Prostate gland (tissue), 2 donors: ENCODE results near the gene MGRN1. TPM values are rescaled to one million over a fixed set of nuclear protein-coding genes. Genes with fewer than 3 reads are reported as not detected.

Experiments used
- DNase-seq: peaks from one replicate; pipeline ENCODE4 v3.0.0-alpha.2; 2019; ENCODE audit warnings: low spot score
- H3K27ac ChIP-seq, 2 donors: fragments of 200-600 bp; sonication (generic); 2 replicates each; pipeline ENCODE4 v1.5.1; 2017 to 2019
- H3K27me3 ChIP-seq: fragments of 200-600 bp; sonication (generic); replicated peaks from 2 replicates; pipeline ENCODE4 v1.5.1; 2019; ENCODE audit not compliant: insufficient read depth
- H3K36me3 ChIP-seq, 2 donors: fragments of 200-600 bp; sonication (generic); 1 replicate in 1 of 2; 2 replicates in 1 of 2; pipeline versions ENCODE4 v1.5.1 to v1.8.1; 2017 to 2019
- H3K4me1 ChIP-seq: fragments of 200-600 bp; sonication (generic); replicated peaks from 2 replicates; pipeline ENCODE4 v1.5.1; 2019
- H3K4me3 ChIP-seq, 2 donors: fragments of 200-600 bp; sonication (generic); 2 replicates each; pipeline ENCODE4 v1.5.1; 2017 to 2019
- H3K9me3 ChIP-seq: fragments of 200-600 bp; sonication (generic); 2 replicates; pipeline ENCODE4 v1.5.1; 2017
- POLR2A ChIP-seq: fragments of 450-650 bp; IDR thresholded peaks from one replicate; pipeline ENCODE4 v1.6.1; 2016; ENCODE audit warnings: antibody characterized with exemption, mild to moderate bottlenecking
- POLR2AphosphoS5 ChIP-seq: sonication (generic); formaldehyde crosslinking; IDR thresholded peaks from one replicate; pipeline ENCODE4 v1.6.1; 2017; ENCODE audit warnings: antibody characterized with exemption
- WGBS: methylation state at CpG from one replicate; pipeline ENCODE4 v1.1.5; 2018; 5-methylcytosine and 5-hydroxymethylcytosine counted together
- intact Hi-C: fragments of 100-400 bp; cut with DNase I; formaldehyde crosslinking; loops from one replicate; pipeline ENCODE4 v1.14.2; 2022
- total RNA-seq, 2 donors: library from RNA; depleted of rRNA; stranded (reverse); fragments of >200 nt; gene quantifications; one replicate each; pipeline ENCODE4 v1.1.0, GENCODE V29; 2016
- TF ChIP-seq, protein P1 (sequence below), 4 experiments: fragments of 200-600 bp in 2 of 4; fragments of 450-650 bp in 2 of 4; sonication (generic) in 2 of 4; IDR thresholded peaks; 1 replicate in 3 of 4; 2 replicates in 1 of 4; pipeline ENCODE4 v1.5.1; 2016 to 2019; ENCODE audit warnings: antibody characterized with exemption in 4 of 4, mild to moderate bottlenecking in 2 of 4, moderate library complexity in 2 of 4

MGRN1 gene
- total RNA-seq, 2 donors from 2014 or later, result 59.6 to 101 TPM

DNA sequence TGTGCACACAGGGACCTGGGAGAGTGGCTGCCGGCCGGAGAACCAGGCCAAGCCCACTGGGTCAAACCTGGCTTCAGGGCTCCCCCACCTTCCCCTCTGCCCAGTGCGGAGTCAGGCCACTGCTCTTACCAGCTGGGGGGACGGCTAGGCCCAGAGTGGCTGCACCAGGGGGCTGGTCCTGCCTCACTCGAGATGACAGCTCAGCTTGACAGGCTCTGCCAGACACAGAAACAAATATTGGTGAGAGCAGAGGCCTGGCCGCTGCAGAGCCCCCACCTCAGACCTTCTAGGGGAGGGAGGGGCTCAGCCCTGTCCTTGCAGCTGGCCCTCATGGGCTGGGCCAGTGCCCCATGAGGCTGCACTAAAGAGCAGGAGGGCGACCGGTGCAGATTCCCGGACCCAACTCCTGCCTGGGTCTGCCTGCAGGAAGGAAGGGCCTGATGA is 73.2 kb downstream of the MGRN1 start:
- no peak for DNase-seq
- Histone ChIP-seq H3K36me3 (peaks cover 7 to 14% of the 10 kb centered on the region in 2 donors), H3K9me3 (no peaks in the 10 kb centered on the region), H3K27me3 (no peaks in the 10 kb centered on the region), H3K27ac (no peak overlapping the region), H3K4me1 (peaks cover 13% of the 10 kb centered on the region), H3K4me3 (no peak overlapping the region)
- 96% methylated on average over 5 of the region's 9 CpGs for WGBS
- TF ChIP-seq POLR2AphosphoS5, result no peak
- TF ChIP-seq, protein P1, sequence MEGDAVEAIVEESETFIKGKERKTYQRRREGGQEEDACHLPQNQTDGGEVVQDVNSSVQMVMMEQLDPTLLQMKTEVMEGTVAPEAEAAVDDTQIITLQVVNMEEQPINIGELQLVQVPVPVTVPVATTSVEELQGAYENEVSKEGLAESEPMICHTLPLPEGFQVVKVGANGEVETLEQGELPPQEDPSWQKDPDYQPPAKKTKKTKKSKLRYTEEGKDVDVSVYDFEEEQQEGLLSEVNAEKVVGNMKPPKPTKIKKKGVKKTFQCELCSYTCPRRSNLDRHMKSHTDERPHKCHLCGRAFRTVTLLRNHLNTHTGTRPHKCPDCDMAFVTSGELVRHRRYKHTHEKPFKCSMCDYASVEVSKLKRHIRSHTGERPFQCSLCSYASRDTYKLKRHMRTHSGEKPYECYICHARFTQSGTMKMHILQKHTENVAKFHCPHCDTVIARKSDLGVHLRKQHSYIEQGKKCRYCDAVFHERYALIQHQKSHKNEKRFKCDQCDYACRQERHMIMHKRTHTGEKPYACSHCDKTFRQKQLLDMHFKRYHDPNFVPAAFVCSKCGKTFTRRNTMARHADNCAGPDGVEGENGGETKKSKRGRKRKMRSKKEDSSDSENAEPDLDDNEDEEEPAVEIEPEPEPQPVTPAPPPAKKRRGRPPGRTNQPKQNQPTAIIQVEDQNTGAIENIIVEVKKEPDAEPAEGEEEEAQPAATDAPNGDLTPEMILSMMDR (IDR thresholded peaks at IDR 0.05), result no peak
- TF ChIP-seq POLR2A, result no peak
- intact Hi-C loops, result no loop called here

DNA sequence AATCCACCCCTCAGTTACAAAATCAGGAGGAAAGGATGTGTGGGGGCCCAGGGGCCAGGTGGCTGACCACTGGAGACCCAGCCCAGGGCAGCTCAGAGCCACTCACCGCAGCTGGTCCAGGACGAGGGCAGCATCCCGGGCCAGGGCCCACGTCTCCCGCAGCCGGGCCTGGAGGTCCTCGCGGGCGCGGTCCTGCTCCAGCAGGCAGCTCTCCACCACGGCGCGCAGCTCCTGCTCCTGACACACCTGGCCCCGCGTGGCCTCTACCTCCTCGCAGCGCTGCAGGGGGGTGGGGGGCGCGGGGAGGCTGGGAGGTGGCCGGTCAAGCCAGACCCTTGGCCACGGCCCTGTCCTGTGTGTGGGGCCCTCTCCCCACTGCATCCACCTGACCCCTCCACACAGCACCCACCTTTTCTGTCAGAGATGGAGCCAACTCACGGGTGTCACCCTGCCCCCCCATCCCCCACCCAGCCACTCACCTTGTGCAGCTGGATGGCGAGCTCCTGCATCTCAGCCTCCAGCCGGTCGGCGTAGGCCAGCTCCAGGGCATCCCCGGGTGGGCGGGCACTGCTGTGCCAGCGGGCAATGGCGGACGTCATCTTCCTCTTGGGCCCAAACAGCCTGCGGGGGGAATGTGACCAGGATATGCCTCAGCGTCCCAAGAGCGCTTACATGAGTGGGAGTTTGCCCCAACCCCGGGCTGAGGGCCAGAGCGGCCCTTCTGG is 73.9 kb downstream of the MGRN1 start:
- no peaks in the 10 kb centered on the region for H3K27me3 ChIP-seq
- H3K36me3 ChIP-seq, result peaks cover 7 to 14% of the 10 kb centered on the region in 2 donors
- no peaks in the 10 kb centered on the region for H3K9me3 ChIP-seq
- H3K4me1 ChIP-seq, result peaks cover 13% of the 10 kb centered on the region
- DNase-seq, result no peak
- intact Hi-C loops, result no loop called here
- no peak overlapping the region for H3K4me3 ChIP-seq
- WGBS, result 89% methylated on average over 32 of the region's 36 CpGs
- TF ChIP-seq POLR2A (no peak), POLR2AphosphoS5 (no peak)
- TF ChIP-seq, protein P1 (IDR thresholded peaks at IDR 0.05), result no peak
- no peak overlapping the region for H3K27ac ChIP-seq

DNA sequence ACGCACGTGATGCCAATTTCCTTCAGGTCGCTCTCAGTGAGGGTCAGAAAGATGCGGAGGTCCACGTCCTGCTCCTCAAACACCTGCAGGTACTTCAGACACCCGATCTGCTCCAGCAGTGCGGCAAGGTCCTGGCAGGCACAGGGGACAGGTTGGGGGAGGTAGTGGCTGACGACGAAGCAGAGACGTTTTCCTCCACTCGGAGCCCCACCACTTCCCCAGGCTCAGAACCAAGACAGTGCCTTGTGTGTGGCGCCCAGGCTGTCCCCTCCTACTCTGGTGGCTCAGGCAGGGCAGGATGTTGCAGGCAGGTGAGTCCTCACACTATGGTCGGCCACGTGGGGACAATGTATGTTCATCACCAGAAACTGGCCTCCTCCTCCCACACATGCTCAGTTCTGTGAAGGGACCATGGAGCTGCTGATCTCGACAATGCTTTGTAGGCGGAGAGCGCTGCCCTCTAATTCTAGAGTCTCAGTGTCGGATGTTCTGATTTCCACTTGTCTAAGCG is 74.5 kb downstream of the MGRN1 start:
- Histone ChIP-seq H3K4me1 (peaks cover 13% of the 10 kb centered on the region), H3K4me3 (no peak overlapping the region)
- intact Hi-C loops, result no loop called here

DNA sequence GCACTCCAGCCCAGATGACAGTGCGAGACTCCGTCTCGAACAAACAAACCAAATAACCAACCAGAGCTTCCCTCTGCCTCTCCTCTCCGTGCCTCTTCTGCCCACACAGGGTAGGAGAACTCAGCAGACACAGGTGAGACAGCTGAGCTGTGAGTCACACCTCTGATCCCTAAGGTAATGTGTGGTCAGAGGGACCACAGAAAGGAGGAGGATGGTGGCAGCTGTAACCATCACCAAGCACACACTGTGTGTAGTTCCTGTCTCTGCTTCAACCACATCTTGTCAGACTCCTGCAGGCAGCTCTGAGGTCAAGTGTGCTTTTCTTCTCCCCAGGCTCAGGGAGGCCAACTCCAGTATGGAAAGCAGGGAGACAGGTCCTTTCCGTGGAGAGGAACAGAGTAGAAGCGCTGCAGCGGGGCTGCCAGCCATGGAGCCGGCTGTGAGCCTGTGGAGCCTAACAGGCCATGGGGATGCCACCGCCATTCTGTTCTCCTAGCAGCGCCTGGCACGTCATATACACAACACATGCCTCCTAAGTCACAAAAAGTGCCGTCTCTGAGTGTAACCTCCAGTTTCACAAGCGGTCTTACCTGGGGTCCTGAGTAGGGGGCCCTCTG is 75.9 kb downstream of the MGRN1 start:
- peaks cover 7 to 14% of the 10 kb centered on the region in 2 donors for H3K36me3 ChIP-seq
- 93% methylated on average over 13 of the region's 13 CpGs for WGBS

More for the DNA sequence above, 74.5 kb downstream of the MGRN1 start:
- Histone ChIP-seq H3K27me3 (no peaks in the 10 kb centered on the region), H3K36me3 (peaks cover 7 to 14% of the 10 kb centered on the region in 2 donors), H3K9me3 (no peaks in the 10 kb centered on the region), H3K27ac (no peak overlapping the region)
- no peak for DNase-seq
- WGBS, result 87% methylated on average over 19 of the region's 19 CpGs
- TF ChIP-seq, protein P1 (IDR thresholded peaks at IDR 0.05), result no peak
- no peak for TF ChIP-seq POLR2A

DNA sequence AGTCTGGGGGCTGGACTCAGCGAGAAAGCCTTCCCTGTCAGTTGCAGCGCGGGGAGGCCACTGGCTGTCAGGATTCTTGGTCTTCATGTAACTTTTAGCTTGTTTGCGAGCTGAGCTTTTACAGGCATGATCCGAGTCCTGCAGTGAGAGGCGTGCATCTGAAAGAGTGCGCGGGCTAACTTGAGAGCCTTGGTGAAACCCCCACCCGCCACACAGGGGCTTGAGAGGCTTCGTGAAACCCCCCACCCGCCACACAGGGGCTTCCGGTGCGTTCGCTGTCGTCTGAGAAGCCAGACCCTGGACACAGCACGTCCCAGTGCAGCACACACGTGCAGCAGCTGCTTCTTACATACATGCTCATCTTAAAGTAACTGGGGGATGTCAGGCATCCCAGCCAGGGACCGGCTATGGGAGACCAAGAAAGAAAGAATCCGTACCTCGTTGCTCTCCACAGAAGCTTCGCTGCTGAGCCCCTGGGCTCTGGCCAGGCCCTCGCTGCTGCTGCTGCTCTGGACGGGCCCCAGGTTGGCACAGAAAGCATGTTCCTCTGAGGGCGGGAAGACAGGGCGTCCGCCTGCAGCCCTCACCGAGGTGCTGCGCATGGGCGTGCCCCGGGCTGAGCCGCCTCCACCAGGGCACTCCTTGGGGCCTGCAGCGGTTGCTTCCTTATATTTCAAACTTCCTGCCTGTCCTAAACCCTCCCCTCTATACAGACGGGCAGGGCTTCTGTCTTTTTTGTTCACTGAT is 76.5 kb downstream of the MGRN1 start:
- WGBS, result 62% methylated on average over 33 of the region's 33 CpGs
- TF ChIP-seq POLR2A (no peak), POLR2AphosphoS5 (peak; percentile 51)
- TF ChIP-seq, protein P1 (IDR thresholded peaks at IDR 0.05), result no peak
- peak; percentile 72 for DNase-seq
- peak overlapping the region in 1 of 2 donors; percentile 19 for H3K27ac ChIP-seq
- intact Hi-C loops, result no loop called here
- no peaks in the 10 kb centered on the region for H3K4me1 ChIP-seq
- H3K27me3 ChIP-seq, result no peaks in the 10 kb centered on the region
- no peak overlapping the region for H3K4me3 ChIP-seq
- peaks cover 7 to 14% of the 10 kb centered on the region in 2 donors for H3K36me3 ChIP-seq
- H3K9me3 ChIP-seq, result no peaks in the 10 kb centered on the region

More for the DNA sequence above, 75.9 kb downstream of the MGRN1 start:
- DNase-seq, result no peak
- Histone ChIP-seq H3K4me3 (no peak overlapping the region), H3K27me3 (no peaks in the 10 kb centered on the region), H3K27ac (no peak overlapping the region), H3K4me1 (peaks cover 1% of the 10 kb centered on the region), H3K9me3 (no peaks in the 10 kb centered on the region)
- TF ChIP-seq POLR2AphosphoS5, result no peak
- intact Hi-C loops, result no loop called here
